A673 (cell line): ENCODE data around the gene COA7. TPM values are rescaled to one million over a fixed set of nuclear protein-coding genes. Genes with fewer than 3 reads are reported as not detected.

Experiments
- BruUV-seq: library from RNA; stranded (reverse); fragments of 400-500 nt; replicated peaks from 2 replicates; lab custom pipeline; 2021; lab: Mats Ljungman, UMichigan
- CTCF ChIA-PET: fragments of 300-600 bp; sonication (Branson Sonifier 250); formaldehyde crosslinking; loops from one replicate; lab custom pipeline; 2022; ENCODE audit warnings: antibody characterized with exemption; lab: Charles Lee
- POLR2A ChIA-PET: fragments of 300-600 bp; sonication (Branson Sonifier 250); formaldehyde crosslinking; loops from one replicate; lab custom pipeline; 2022; ENCODE audit warnings: antibody characterized with exemption; ENCODE audit not compliant: low non-redundant PET; lab: Charles Lee
- DNase-seq: peaks from one replicate; pipeline ENCODE4 v3.0.0-alpha.2; 2015; ENCODE audit warnings: low spot score
- H3K27ac ChIP-seq: fragments of 200-600 bp; sonication (generic); 2 replicates; pipeline ENCODE4 v1.5.1; 2016; ENCODE audit warnings: mixed run types, low read depth, mild to moderate bottlenecking, mixed read lengths, antibody characterized with exemption, low read length; ENCODE audit not compliant: poor library complexity, severe bottlenecking
- H3K27me3 ChIP-seq: fragments of 200-600 bp; sonication (generic); replicated peaks from 2 replicates; pipeline ENCODE4 v1.6.1; 2017; ENCODE audit warnings: mixed run types, low read depth, mild to moderate bottlenecking, mixed read lengths, antibody characterized with exemption, low read length; ENCODE audit not compliant: insufficient read depth, poor library complexity
- H3K36me3 ChIP-seq: fragments of 200-600 bp; sonication (generic); 2 replicates; pipeline ENCODE4 v1.6.1; 2016; ENCODE audit warnings: mixed run types, mild to moderate bottlenecking, mixed read lengths, antibody characterized with exemption, low read length; ENCODE audit not compliant: insufficient read depth, poor library complexity, severe bottlenecking
- H3K4me1 ChIP-seq: fragments of 200-600 bp; sonication (generic); 2 replicates; pipeline ENCODE4 v1.6.1; 2017; ENCODE audit warnings: mixed run types, mild to moderate bottlenecking, mixed read lengths, antibody characterized with exemption, low read length; ENCODE audit not compliant: insufficient read depth, poor library complexity, severe bottlenecking
- H3K4me3 ChIP-seq: fragments of 200-600 bp; sonication (generic); 2 replicates; pipeline ENCODE4 v1.5.1; 2016; ENCODE audit warnings: low read depth, mixed run types, mild to moderate bottlenecking, mixed read lengths, low read length; ENCODE audit not compliant: poor library complexity, severe bottlenecking
- H3K9me3 ChIP-seq: fragments of 200-600 bp; sonication (generic); 2 replicates; pipeline ENCODE4 v1.6.1; 2016; ENCODE audit warnings: mixed run types, low read depth, mild to moderate bottlenecking, mixed read lengths, antibody characterized with exemption, low read length; ENCODE audit not compliant: poor library complexity, severe bottlenecking
- EZH2 ChIP-seq: fragments of 200-600 bp; sonication (generic); IDR thresholded peaks from 2 replicates; pipeline ENCODE4 v1.6.1; 2017; ENCODE audit warnings: borderline replicate concordance, low read depth, mild to moderate bottlenecking, mixed read lengths, antibody characterized with exemption, low read length; ENCODE audit not compliant: poor library complexity, severe bottlenecking
- intact Hi-C: fragments of 100-400 bp; cut with micrococcal nuclease; formaldehyde crosslinking; loops from one replicate; pipeline ENCODE4 v1.10.0; 2022; ENCODE audit not compliant: unreplicated experiment
- total RNA-seq: library from RNA; stranded (reverse); gene quantifications from 2 replicates; pipeline ENCODE4 v1.2.3, GENCODE V29; 2021
- TF ChIP-seq, protein P1 (sequence below): fragments of 300-800, 200-600 bp; sonication (generic); conservative IDR thresholded peaks from 2 replicates; pipeline ENCODE4 v1.5.1; 2017; ENCODE audit warnings: low read depth, mild to moderate bottlenecking, antibody characterized with exemption, low read length, moderate library complexity, mixed read lengths

The COA7 gene
- total RNA-seq, 1 experiment from 2014 or later: 53.4 TPM

DNA sequence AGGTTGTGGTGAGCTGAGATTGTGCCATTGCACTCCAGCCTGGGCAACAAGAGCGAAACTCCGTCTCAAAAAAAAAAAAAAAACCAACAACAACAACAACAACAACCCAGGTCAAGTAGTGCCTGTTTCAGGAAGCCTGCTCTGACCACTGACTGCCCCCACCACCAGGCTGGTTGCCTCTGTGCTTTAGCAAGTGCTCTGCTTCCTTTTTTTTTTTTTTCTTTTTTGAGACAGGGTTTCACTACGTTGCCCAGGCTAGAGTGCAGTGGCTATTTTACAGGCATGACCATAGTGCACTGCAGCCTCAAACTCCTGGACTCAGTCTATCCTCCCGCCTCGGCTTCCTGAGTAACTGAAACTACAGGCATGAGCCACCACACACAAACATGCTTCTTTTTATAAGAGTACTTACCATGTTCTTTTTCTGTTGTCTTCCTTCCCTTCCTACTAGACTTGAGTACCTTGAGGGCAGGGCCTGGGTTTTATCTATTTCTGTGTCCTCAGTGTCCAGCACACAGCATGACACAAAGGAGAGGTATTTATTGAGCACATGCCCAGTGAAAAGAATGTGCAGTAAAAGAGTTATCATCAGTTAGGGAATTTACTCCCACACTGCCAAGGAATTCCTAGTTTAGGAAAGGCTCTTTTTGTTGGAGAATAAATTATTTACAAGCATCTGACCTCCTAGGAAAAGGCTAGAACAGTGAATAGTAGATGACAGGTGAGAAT lies 9.9 kb upstream of the COA7 start:
- ChIA-PET CTCF (no interaction called here), POLR2A (no interaction called here)
- Histone ChIP-seq H3K36me3 (no peaks in the 10 kb centered on the region), H3K27ac (no peak overlapping the region), H3K27me3 (no peaks in the 10 kb centered on the region), H3K4me1 (no peaks in the 10 kb centered on the region), H3K9me3 (no peaks in the 10 kb centered on the region), H3K4me3 (no peak overlapping the region)
- BruUV-seq: no TSS peak
- DNase-seq: no peak
- intact Hi-C loops: loop anchor here (10.0 kb wide), 1 partner anchor 267 kb away; no protein-coding TSS in a partner anchor
- TF ChIP-seq, protein P1, sequence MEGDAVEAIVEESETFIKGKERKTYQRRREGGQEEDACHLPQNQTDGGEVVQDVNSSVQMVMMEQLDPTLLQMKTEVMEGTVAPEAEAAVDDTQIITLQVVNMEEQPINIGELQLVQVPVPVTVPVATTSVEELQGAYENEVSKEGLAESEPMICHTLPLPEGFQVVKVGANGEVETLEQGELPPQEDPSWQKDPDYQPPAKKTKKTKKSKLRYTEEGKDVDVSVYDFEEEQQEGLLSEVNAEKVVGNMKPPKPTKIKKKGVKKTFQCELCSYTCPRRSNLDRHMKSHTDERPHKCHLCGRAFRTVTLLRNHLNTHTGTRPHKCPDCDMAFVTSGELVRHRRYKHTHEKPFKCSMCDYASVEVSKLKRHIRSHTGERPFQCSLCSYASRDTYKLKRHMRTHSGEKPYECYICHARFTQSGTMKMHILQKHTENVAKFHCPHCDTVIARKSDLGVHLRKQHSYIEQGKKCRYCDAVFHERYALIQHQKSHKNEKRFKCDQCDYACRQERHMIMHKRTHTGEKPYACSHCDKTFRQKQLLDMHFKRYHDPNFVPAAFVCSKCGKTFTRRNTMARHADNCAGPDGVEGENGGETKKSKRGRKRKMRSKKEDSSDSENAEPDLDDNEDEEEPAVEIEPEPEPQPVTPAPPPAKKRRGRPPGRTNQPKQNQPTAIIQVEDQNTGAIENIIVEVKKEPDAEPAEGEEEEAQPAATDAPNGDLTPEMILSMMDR: no peak
- no peak for TF ChIP-seq EZH2

DNA sequence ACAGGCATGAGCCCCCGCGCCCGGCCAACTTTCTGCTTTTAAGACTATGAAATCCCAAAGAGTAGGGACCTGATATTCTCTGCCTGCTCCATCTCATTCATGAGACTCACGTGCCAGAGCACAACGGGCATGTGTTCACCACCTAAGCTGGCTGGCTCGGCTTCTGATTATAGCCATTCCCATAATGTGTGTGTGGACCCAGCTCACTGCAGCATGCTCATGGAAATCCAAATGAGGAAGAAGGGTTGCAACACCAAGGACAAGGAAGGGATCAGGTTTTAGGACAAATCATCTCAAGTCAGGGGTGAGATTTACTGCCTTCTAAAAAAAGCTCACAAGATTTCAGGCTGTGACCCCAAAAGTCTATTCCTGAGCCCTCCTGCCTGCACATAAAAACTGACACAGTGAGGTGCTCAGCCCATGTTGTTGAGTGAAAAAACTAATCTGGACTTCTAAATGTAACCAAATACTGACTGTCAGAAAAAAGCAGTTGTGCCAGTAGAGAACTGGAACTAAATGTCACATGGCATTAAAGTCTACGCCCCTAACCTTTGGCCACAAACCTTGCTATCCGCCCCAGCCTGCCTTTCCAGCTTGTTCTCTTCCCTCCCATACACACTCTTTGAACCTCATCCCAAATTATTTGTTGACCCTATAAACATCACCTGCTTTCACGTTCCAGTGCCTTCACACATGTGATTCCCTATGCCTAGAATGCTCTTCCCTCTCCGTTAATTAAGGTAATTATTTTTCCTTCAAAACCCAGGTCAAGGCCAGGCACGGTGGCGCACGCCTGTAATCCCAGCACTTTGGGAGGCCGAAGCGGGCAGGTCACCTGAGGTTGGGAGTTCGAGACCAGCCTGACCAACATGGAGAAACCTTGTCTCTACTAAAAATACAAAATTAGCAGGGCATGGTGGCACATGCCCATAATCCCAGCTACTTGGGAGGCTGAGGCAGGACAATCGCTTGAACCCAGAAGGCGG lies 9.1 kb upstream of the COA7 start:
- no peak overlapping the region for H3K27ac ChIP-seq
- ChIA-PET CTCF (no interaction called here), POLR2A (no interaction called here)
- H3K27me3 ChIP-seq: no peaks in the 10 kb centered on the region
- no peak for DNase-seq
- no peaks in the 10 kb centered on the region for H3K36me3 ChIP-seq
- no peaks in the 10 kb centered on the region for H3K9me3 ChIP-seq
- no peak overlapping the region for H3K4me3 ChIP-seq
- H3K4me1 ChIP-seq: no peaks in the 10 kb centered on the region
- intact Hi-C loops: loop anchor here (10.0 kb wide), 1 partner anchor 268 kb away; no protein-coding TSS in a partner anchor
- no TSS peak for BruUV-seq
- TF ChIP-seq EZH2: no peak
- TF ChIP-seq, protein P1: no peak

DNA sequence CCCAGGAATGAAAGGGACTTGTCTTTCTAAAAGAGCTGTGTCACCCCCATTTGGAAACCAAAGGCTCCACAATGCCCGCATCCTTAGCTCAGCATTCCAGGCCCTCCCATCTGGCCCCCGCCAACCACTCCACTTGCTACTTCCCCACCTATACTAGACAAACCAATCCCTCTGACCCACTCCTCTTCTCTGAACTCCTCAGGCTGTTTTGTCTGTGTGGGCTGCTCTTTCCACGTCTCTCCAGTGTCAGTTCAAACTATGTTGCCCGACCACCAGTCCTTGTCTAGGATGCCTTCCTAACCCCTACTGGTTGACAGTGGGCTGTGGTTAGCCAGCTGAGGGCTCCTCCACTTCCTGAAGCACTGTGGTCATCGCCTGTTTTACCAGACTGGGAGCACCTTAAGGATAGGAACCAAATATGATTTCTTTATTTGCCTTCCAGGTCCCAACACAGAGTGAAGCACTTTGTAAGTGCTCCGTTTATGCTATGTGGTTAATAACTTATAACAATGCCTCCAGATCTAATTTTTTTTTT lies 8.1 kb upstream of the COA7 start:
- Histone ChIP-seq H3K27me3 (no peaks in the 10 kb centered on the region), H3K4me3 (no peak overlapping the region), H3K9me3 (no peaks in the 10 kb centered on the region), H3K27ac (no peak overlapping the region), H3K36me3 (no peaks in the 10 kb centered on the region), H3K4me1 (no peaks in the 10 kb centered on the region)
- DNase-seq: no peak
- intact Hi-C loops: loop anchor here (10.0 kb wide), 1 partner anchor 269 kb away; no protein-coding TSS in a partner anchor
- no TSS peak for BruUV-seq
- CTCF ChIA-PET: no interaction called here
- POLR2A ChIA-PET: no interaction called here
- TF ChIP-seq, protein P1: no peak
